H9 (cell line): ENCODE data around the gene NIM1K. TPM values are rescaled to one million over a fixed set of nuclear protein-coding genes. Genes with fewer than 3 reads are reported as not detected.

Experiments
- DNase-seq: peaks from one replicate; pipeline ENCODE4 v3.0.0-alpha.2; 2017
- H2AFZ ChIP-seq: one replicate; pipeline ENCODE4 v1.6.1; 2013; ENCODE audit warnings: mild to moderate bottlenecking, low read length, control low read depth, moderate library complexity
- H2AK5ac ChIP-seq: 2 replicates; pipeline ENCODE4 v1.6.1; 2013; ENCODE audit warnings: low read length, control low read depth, mixed read lengths; ENCODE audit not compliant: insufficient read length
- H2BK120ac ChIP-seq: one replicate; pipeline ENCODE4 v1.6.1; 2013; ENCODE audit warnings: low read depth, mild to moderate bottlenecking, low read length, control low read depth, inconsistent platforms; ENCODE audit not compliant: poor library complexity, severe bottlenecking
- H2BK12ac ChIP-seq: 2 replicates; pipeline ENCODE4 v1.6.1; 2013; ENCODE audit warnings: low read length, control low read depth, mixed read lengths, low read depth; ENCODE audit not compliant: insufficient read length
- H2BK15ac ChIP-seq: 2 replicates; pipeline ENCODE4 v1.6.1; 2013; ENCODE audit warnings: low read depth, low read length, control low read depth
- H2BK20ac ChIP-seq: one replicate; pipeline ENCODE4 v1.6.1; 2013; ENCODE audit warnings: low read depth, mild to moderate bottlenecking, low read length, control low read depth, inconsistent platforms; ENCODE audit not compliant: poor library complexity, severe bottlenecking
- H2BK5ac ChIP-seq: 2 replicates; pipeline ENCODE4 v1.6.1; 2013; ENCODE audit warnings: low read length, control low read depth, mixed read lengths; ENCODE audit not compliant: insufficient read length
- H3K14ac ChIP-seq: 2 replicates; pipeline ENCODE4 v1.6.1; 2013; ENCODE audit warnings: low read length, control low read depth; ENCODE audit not compliant: insufficient read depth
- H3K18ac ChIP-seq: 2 replicates; pipeline ENCODE4 v1.6.1; 2013; ENCODE audit warnings: low read depth, mild to moderate bottlenecking, mixed read lengths, low read length, control low read depth; ENCODE audit not compliant: insufficient read length
- H3K23ac ChIP-seq: 2 replicates; pipeline ENCODE4 v1.6.1; 2013; ENCODE audit warnings: low read length, control low read depth, mixed read lengths, low read depth; ENCODE audit not compliant: insufficient read length
- H3K23me2 ChIP-seq: 2 replicates; pipeline ENCODE4 v1.6.1; 2013; ENCODE audit warnings: low read depth, mild to moderate bottlenecking, mixed read lengths, low read length, control low read depth; ENCODE audit not compliant: insufficient read length, poor library complexity, severe bottlenecking
- H3K27ac ChIP-seq: 2 replicates; pipeline ENCODE4 v1.5.1; 2013; ENCODE audit warnings: low read length, control low read depth, mixed read lengths, low read depth; ENCODE audit not compliant: insufficient read length
- H3K27me3 ChIP-seq: 2 replicates; pipeline ENCODE4 v1.6.1; 2013; ENCODE audit warnings: low read length, control low read depth, inconsistent platforms; ENCODE audit not compliant: insufficient read depth
- H3K4ac ChIP-seq: 2 replicates; pipeline ENCODE4 v1.6.1; 2013; ENCODE audit warnings: low read depth, mild to moderate bottlenecking, control low read depth, inconsistent platforms, low read length, moderate library complexity
- H3K4me1 ChIP-seq: 2 replicates; pipeline ENCODE4 v1.6.1; 2013; ENCODE audit warnings: low read length, control low read depth, inconsistent platforms; ENCODE audit not compliant: insufficient read depth
- H3K4me2 ChIP-seq: 2 replicates; pipeline ENCODE4 v1.6.1; 2013; ENCODE audit warnings: low read length, control low read depth, mixed read lengths; ENCODE audit not compliant: insufficient read length, insufficient read depth
- H3K56ac ChIP-seq: 2 replicates; pipeline ENCODE4 v1.6.1; 2013; ENCODE audit warnings: low read depth, mild to moderate bottlenecking, mixed read lengths, low read length, control low read depth; ENCODE audit not compliant: insufficient read length
- H3K79me1 ChIP-seq: 2 replicates; pipeline ENCODE4 v1.6.1; 2013; ENCODE audit warnings: low read depth, mild to moderate bottlenecking, moderate library complexity, low read length, control low read depth, inconsistent platforms; ENCODE audit not compliant: insufficient read depth, poor library complexity, severe bottlenecking
- H3K79me2 ChIP-seq: 2 replicates; pipeline ENCODE4 v1.6.1; 2013; ENCODE audit warnings: low read length, control low read depth, inconsistent platforms; ENCODE audit not compliant: insufficient read depth
- H3K9ac ChIP-seq: 2 replicates; pipeline ENCODE4 v1.6.1; 2013; ENCODE audit warnings: low read length, control low read depth, mixed read lengths; ENCODE audit not compliant: insufficient read length; ENCODE audit errors: extremely low read depth
- H3K9me3 ChIP-seq: one replicate; pipeline ENCODE4 v1.6.1; 2013; ENCODE audit warnings: low read depth, low read length, inconsistent platforms; ENCODE audit not compliant: control insufficient read depth
- H3T11ph ChIP-seq: one replicate; pipeline ENCODE4 v1.6.1; 2013; ENCODE audit warnings: mild to moderate bottlenecking, low read length, control low read depth, inconsistent platforms
- H4K20me1 ChIP-seq: one replicate; pipeline ENCODE4 v1.6.1; 2013; ENCODE audit not compliant: control insufficient read depth, insufficient read length, insufficient read depth
- H4K5ac ChIP-seq: 2 replicates; pipeline ENCODE4 v1.6.1; 2013; ENCODE audit warnings: low read depth, mild to moderate bottlenecking, mixed read lengths, low read length, control low read depth; ENCODE audit not compliant: insufficient read length
- H4K8ac ChIP-seq: replicated peaks from 2 replicates; pipeline ENCODE4 v1.6.1; 2013; ENCODE audit warnings: low read length, control low read depth, mixed read lengths, low read depth; ENCODE audit not compliant: insufficient read length
- H4K91ac ChIP-seq: 2 replicates; pipeline ENCODE4 v1.6.1; 2013; ENCODE audit warnings: low read depth, mild to moderate bottlenecking, moderate library complexity, mixed read lengths, low read length, control low read depth; ENCODE audit not compliant: insufficient read length
- H3K27ac Mint-ChIP-seq, 3 experiments: 2 replicates in 2 of 3; 3 replicates in 1 of 3; pipeline ENCODE4 v1.8.0; 2020 to 2021; ENCODE audit warnings: mixed read lengths in 3 of 3, mild to moderate bottlenecking in 1 of 3, moderate library complexity in 1 of 3
- H3K27me3 Mint-ChIP-seq: 2 replicates; pipeline ENCODE4 v1.8.0; 2021; ENCODE audit warnings: low read depth, mild to moderate bottlenecking, moderate library complexity, mixed read lengths
- H3K36me3 Mint-ChIP-seq, 3 experiments: 2 replicates in 2 of 3; 3 replicates in 1 of 3; pipeline ENCODE4 v1.8.0; 2020 to 2021; ENCODE audit warnings: low read depth in 3 of 3, mixed read lengths in 3 of 3; ENCODE audit not compliant: insufficient read depth in 1 of 3
- H3K4me1 Mint-ChIP-seq, 2 experiments: 2 replicates each; pipeline ENCODE4 v1.8.0; 2020; ENCODE audit warnings: mixed read lengths in 2 of 2
- H3K4me3 Mint-ChIP-seq, 2 experiments: 2 replicates in 1 of 2; 3 replicates in 1 of 2; pipeline ENCODE4 v1.8.0; 2020 to 2021; ENCODE audit warnings: mild to moderate bottlenecking in 2 of 2, mixed read lengths in 2 of 2, moderate library complexity in 1 of 2
- H3K9me3 Mint-ChIP-seq, 2 experiments: 2 replicates in 1 of 2; 3 replicates in 1 of 2; pipeline ENCODE4 v1.8.0; 2020; ENCODE audit warnings: mild to moderate bottlenecking in 2 of 2, mixed read lengths in 2 of 2, moderate library complexity in 1 of 2
- CTCF ChIP-seq: fragments of 200-600 bp; sonication (generic); conservative IDR thresholded peaks from 3 replicates; pipeline ENCODE4 v1.8.0; 2021; ENCODE audit warnings: antibody characterized with exemption, mild to moderate bottlenecking
- total RNA-seq: library from RNA; stranded (reverse); gene quantifications from 2 replicates; pipeline ENCODE4 v1.2.1, GENCODE V29; 2021

NIM1K gene
- total RNA-seq, 1 experiment from 2014 or later: 0.07 TPM

GRCh38 chr5:43294226-43294625 lies 102.2 kb downstream of the NIM1K start:
- H3K4me1 ChIP-seq: no peaks in the 10 kb centered on the region
- H2AFZ ChIP-seq: no peak overlapping the region
- peaks cover 5% of the 10 kb centered on the region; the same call in 1 of the 2 replicates for H3K79me2 ChIP-seq
- H2BK20ac ChIP-seq: no peak overlapping the region
- H2AK5ac ChIP-seq: no peak overlapping the region
- H3K23me2 ChIP-seq: no peaks in the 10 kb centered on the region
- H4K20me1 ChIP-seq: no peaks in the 10 kb centered on the region
- Mint-ChIP-seq H3K4me1 (no peaks in the 10 kb centered on the region), H3K27me3 (no peaks in the 10 kb centered on the region), H3K27ac (peak overlapping the region in 1 of 3 experiments; percentile 44; a peak in 1 of 7 replicates), H3K36me3 (peaks cover 67 to 88% (median 86%) of the 10 kb centered on the region in 3 experiments; a peak in 6 of 7 replicates), H3K9me3 (no peaks in the 10 kb centered on the region), H3K4me3 (no peak overlapping the region)
- no peak overlapping the region for H3K18ac ChIP-seq
- no peak overlapping the region for H3K9ac ChIP-seq
- TF ChIP-seq CTCF: no peak
- no peak overlapping the region for H3K4ac ChIP-seq
- H2BK15ac ChIP-seq: no peak overlapping the region
- no peak overlapping the region for H3K14ac ChIP-seq
- H2BK5ac ChIP-seq: no peak overlapping the region
- H3K79me1 ChIP-seq: peaks cover 3% of the 10 kb centered on the region
- H3K23ac ChIP-seq: no peak overlapping the region
- no peak for DNase-seq
- H3K27ac ChIP-seq: no peak overlapping the region
- no peak overlapping the region for H4K8ac ChIP-seq
- H3K9me3 ChIP-seq: no peaks in the 10 kb centered on the region
- H4K91ac ChIP-seq: no peak overlapping the region
- H2BK12ac ChIP-seq: no peak overlapping the region
- no peak overlapping the region for H3K4me2 ChIP-seq
- H3T11ph ChIP-seq: no peak overlapping the region
- no peak overlapping the region for H4K5ac ChIP-seq
- H3K27me3 ChIP-seq: no peaks in the 10 kb centered on the region; the same call in 1 of the 2 replicates
- no peak overlapping the region for H3K56ac ChIP-seq
- H2BK120ac ChIP-seq: no peak overlapping the region
